HG03045 (cell line): ENCODE measurements around the gene SSBP4.

Source experiments
- ATAC-seq: cut with Tn5 transposase; IDR thresholded peaks from one replicate; pipeline ENCODE4 v1.9.1; 2021; ENCODE audit warnings: mild to moderate bottlenecking, moderate library complexity; ENCODE audit not compliant: unreplicated experiment

The SSBP4 gene

GRCh38 chr19:18419699-18420460, 682 bp downstream of the SSBP4 start:
- no peak for ATAC-seq

- no peak for ATAC-seq
These were observed 1.7 kb downstream of the SSBP4 start for GRCh38 chr19:18420930-18421329.

GRCh38 chr19:18421371-18421959, 2.3 kb downstream of the SSBP4 start:
- no peak for ATAC-seq

GRCh38 chr19:18422530-18423191, 3.5 kb downstream of the SSBP4 start:
- ATAC-seq: no peak

GRCh38 chr19:18423258-18424020, 4.2 kb downstream of the SSBP4 start:
- ATAC-seq: no peak

- ATAC-seq: no peak
These were observed 5.1 kb downstream of the SSBP4 start for GRCh38 chr19:18424122-18424889.

- ATAC-seq: no peak
These were observed 5.8 kb downstream of the SSBP4 start for GRCh38 chr19:18424890-18425514.

GRCh38 chr19:18425515-18426415, 6.6 kb downstream of the SSBP4 start:
- no peak for ATAC-seq

GRCh38 chr19:18426416-18426767, 7.2 kb downstream of the SSBP4 start:
- no peak for ATAC-seq

GRCh38 chr19:18427080-18427742, 8.0 kb downstream of the SSBP4 start:
- no peak for ATAC-seq

GRCh38 chr19:18427743-18428113, 8.5 kb downstream of the SSBP4 start:
- no peak for ATAC-seq

- ATAC-seq: no peak
These were observed 9.1 kb downstream of the SSBP4 start for GRCh38 chr19:18428173-18428786.

GRCh38 chr19:18428787-18429674, 9.8 kb downstream of the SSBP4 start:
- no peak for ATAC-seq

GRCh38 chr19:18429717-18430416, 10.7 kb downstream of the SSBP4 start:
- no peak for ATAC-seq

GRCh38 chr19:18430417-18431144, 11.4 kb downstream of the SSBP4 start:
- ATAC-seq: no peak
